HL-60 (cell line): ENCODE results near the gene NBL1.
"Not testable (repeated sequence)": the region's sequence is repeated elsewhere in the genome, so short reads cannot be mapped to it uniquely, and the experiment has no call there.

ENCODE experiments used
- DNase-seq, 2 experiments: peaks; one replicate each; pipeline ENCODE4 v3.0.0-alpha.2; 2010 to 2020; ENCODE audit warnings: low read depth in 1 of 2, low spot score in 1 of 2
- H3K27ac ChIP-seq: fragments of 250-450 bp; sonication (Bioruptor Pico); replicated peaks from 2 replicates; pipeline ENCODE4 v1.5.1; 2020; ENCODE audit warnings: mild to moderate bottlenecking, moderate library complexity
- H3K27me3 ChIP-seq: fragments of 250-450 bp; sonication (Bioruptor Pico); 2 replicates; pipeline ENCODE4 v1.5.1; 2021; ENCODE audit warnings: mild to moderate bottlenecking, moderate library complexity; ENCODE audit not compliant: insufficient read depth, poor library complexity, severe bottlenecking
- H3K4me3 ChIP-seq: replicated peaks from 2 replicates; pipeline ENCODE4 v1.5.1; 2011; ENCODE audit warnings: mild to moderate bottlenecking, control low read depth, low read length; ENCODE audit not compliant: insufficient read depth
- CTCF ChIP-seq: IDR thresholded peaks from one replicate; pipeline ENCODE4 v1.5.1; 2011; ENCODE audit warnings: low read length, control low read depth, inconsistent platforms; ENCODE audit not compliant: insufficient read depth
- GABPA ChIP-seq: IDR thresholded peaks from 2 replicates; pipeline ENCODE4 v1.6.1; 2012; ENCODE audit warnings: low read depth
- POLR2AphosphoS5 ChIP-seq: IDR thresholded peaks from 2 replicates; pipeline ENCODE4 v1.6.1; 2012; ENCODE audit warnings: low read depth
- REST ChIP-seq: IDR thresholded peaks from 2 replicates; pipeline ENCODE4 v1.6.1; 2012; ENCODE audit warnings: low read depth; ENCODE audit not compliant: insufficient replicate concordance
- SPI1 ChIP-seq: IDR thresholded peaks from 2 replicates; pipeline ENCODE4 v1.6.1; 2012; ENCODE audit warnings: low read depth, mild to moderate bottlenecking, borderline replicate concordance

Gene NBL1

GRCh38 chr1:19637606-19638005 is 6.5 kb upstream of the NBL1 start:
- no peak overlapping the region for H3K4me3 ChIP-seq
- no peak for DNase-seq
- H3K27me3 ChIP-seq: no peaks in the 10 kb centered on the region
- no peak for TF ChIP-seq REST
- TF ChIP-seq CTCF: no peak
- no peak for TF ChIP-seq SPI1
- TF ChIP-seq POLR2AphosphoS5: no peak
- no peak for TF ChIP-seq GABPA
- no peak overlapping the region for H3K27ac ChIP-seq

- DNase-seq, H3K27ac ChIP-seq, H3K4me3 ChIP-seq, H3K27me3 ChIP-seq: not testable (repeated sequence)
Measured at GRCh38 chr1:19639228-19639627, 4.9 kb upstream of the NBL1 start.

- TF ChIP-seq REST: no peak
- TF ChIP-seq SPI1: no peak
- TF ChIP-seq POLR2AphosphoS5: no peak
- no peak for TF ChIP-seq GABPA
- no peak for TF ChIP-seq CTCF
- H3K4me3 ChIP-seq: no peak overlapping the region
- no peak for DNase-seq
- H3K27ac ChIP-seq: no peak overlapping the region
- peaks cover 11% of the 10 kb centered on the region for H3K27me3 ChIP-seq
Measured at GRCh38 chr1:19639999-19640362, 4.1 kb upstream of the NBL1 start.

GRCh38 chr1:19640363-19641316 is 3.5 kb upstream of the NBL1 start:
- DNase-seq: no peak
- H3K27me3 ChIP-seq: peaks cover 18% of the 10 kb centered on the region
- no peak for TF ChIP-seq GABPA
- TF ChIP-seq REST: no peak
- TF ChIP-seq CTCF: no peak
- H3K27ac ChIP-seq: no peak overlapping the region
- H3K4me3 ChIP-seq: no peak overlapping the region
